Osteoblast (primary cell): ENCODE data around the gene SPATS2. TPM values are rescaled to one million over a fixed set of nuclear protein-coding genes. Genes with fewer than 3 reads are reported as not detected.
"Not testable (repeated sequence)": the region's sequence is repeated elsewhere in the genome, so short reads cannot be mapped to it uniquely, and the experiment has no call there.

Experiments
- DNase-seq: peaks from one replicate; pipeline ENCODE4 v3.0.0; 2011; ENCODE audit warnings: low spot score, mixed read lengths; ENCODE audit not compliant: insufficient read length; ENCODE audit errors: missing footprints
- H2AFZ ChIP-seq: 2 replicates; pipeline ENCODE4 v1.6.0; 2011; ENCODE audit warnings: mild to moderate bottlenecking, low read length
- H3K27ac ChIP-seq: 2 replicates; pipeline ENCODE4 v1.5.1; 2011; ENCODE audit warnings: mild to moderate bottlenecking, low read depth, low read length, moderate library complexity
- H3K27me3 ChIP-seq: 2 replicates; pipeline ENCODE4 v1.6.0; 2012; ENCODE audit warnings: mild to moderate bottlenecking, control low read depth, inconsistent platforms, low read length, moderate library complexity; ENCODE audit not compliant: insufficient read depth
- H3K36me3 ChIP-seq: 2 replicates; pipeline ENCODE4 v1.5.1; 2011; ENCODE audit warnings: mild to moderate bottlenecking, low read length, control low read depth, moderate library complexity; ENCODE audit not compliant: insufficient read depth
- H3K4me1 ChIP-seq: 2 replicates; pipeline ENCODE4 v1.5.1; 2011; ENCODE audit warnings: mild to moderate bottlenecking, low read length, control low read depth, moderate library complexity; ENCODE audit not compliant: insufficient read depth
- H3K4me2 ChIP-seq: 2 replicates; pipeline ENCODE4 v1.6.0; 2011; ENCODE audit warnings: mild to moderate bottlenecking, low read length; ENCODE audit not compliant: insufficient read depth
- H3K4me3 ChIP-seq: fragments of 200-600 bp; sonication (generic); 3 replicates; pipeline ENCODE4 v1.5.1; 2012; ENCODE audit warnings: mild to moderate bottlenecking, low read length, inconsistent platforms; ENCODE audit not compliant: insufficient read depth
- H3K79me2 ChIP-seq: 2 replicates; pipeline ENCODE4 v1.6.0; 2012; ENCODE audit warnings: mild to moderate bottlenecking, low read length, control low read depth, inconsistent platforms; ENCODE audit not compliant: insufficient read depth
- H3K9me3 ChIP-seq: 2 replicates; pipeline ENCODE4 v1.5.1; 2011; ENCODE audit warnings: low read depth, low read length, control low read depth
- H4K20me1 ChIP-seq: 2 replicates; pipeline ENCODE4 v1.6.0; 2012; ENCODE audit warnings: mild to moderate bottlenecking, low read length, control low read depth; ENCODE audit not compliant: insufficient read depth
- CTCF ChIP-seq: IDR thresholded peaks from 2 replicates; pipeline ENCODE4 v1.5.1; 2011; ENCODE audit warnings: mild to moderate bottlenecking, low read depth, low read length, moderate library complexity; ENCODE audit errors: extremely low read depth
- total RNA-seq: library from RNA; depleted of rRNA; stranded (reverse); fragments of >200 nt; gene quantifications from 2 replicates; pipeline ENCODE4 v1.2.3, GENCODE V29; 2012

Gene SPATS2
- total RNA-seq, 1 donor = 25.7 TPM

- peaks cover 28% of the 10 kb centered on the region for H3K4me1 ChIP-seq
- no peaks in the 10 kb centered on the region for H3K9me3 ChIP-seq
- H3K4me2 ChIP-seq = no peak overlapping the region
- H3K27ac ChIP-seq = peak overlapping the region; percentile 50
- DNase-seq = no peak
- H3K27me3 ChIP-seq = no peaks in the 10 kb centered on the region
- TF ChIP-seq CTCF = no peak
- no peaks in the 10 kb centered on the region for H4K20me1 ChIP-seq
- H3K4me3 ChIP-seq = no peak overlapping the region
- H3K79me2 ChIP-seq = no peaks in the 10 kb centered on the region
- peaks cover 11% of the 10 kb centered on the region for H3K36me3 ChIP-seq
- H2AFZ ChIP-seq = no peak overlapping the region
These were observed 136.5 kb downstream of the SPATS2 start for GRCh38 chr12:49503674-49504180.

DNA sequence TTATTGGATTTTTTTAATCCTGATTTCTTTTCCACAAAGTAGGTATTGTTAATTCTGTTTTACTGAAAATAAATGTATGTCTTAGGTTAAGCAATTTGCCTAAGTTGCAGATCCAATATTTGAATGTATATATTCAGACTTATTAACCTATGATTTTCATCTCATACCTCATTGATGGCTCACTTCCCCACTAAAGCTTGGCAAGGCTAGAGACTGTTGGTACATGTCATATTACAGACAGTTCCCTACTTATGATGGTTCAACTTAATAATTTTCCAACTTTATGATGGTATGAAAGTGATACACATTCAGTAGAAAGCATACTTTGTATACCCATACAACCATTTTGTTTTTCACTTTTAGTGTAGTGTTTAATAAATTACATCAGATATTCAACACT, 138.4 kb downstream of the SPATS2 start:
- peaks cover 28% of the 10 kb centered on the region for H3K4me1 ChIP-seq
- no peaks in the 10 kb centered on the region for H3K27me3 ChIP-seq
- no peaks in the 10 kb centered on the region for H3K9me3 ChIP-seq
- peaks cover 7% of the 10 kb centered on the region for H3K36me3 ChIP-seq
- no peak overlapping the region for H3K4me3 ChIP-seq
- no peak for DNase-seq
- H3K79me2 ChIP-seq = no peaks in the 10 kb centered on the region
- H2AFZ ChIP-seq = no peak overlapping the region
- H3K27ac ChIP-seq = peak overlapping the region; percentile 72
- no peak overlapping the region for H3K4me2 ChIP-seq
- H4K20me1 ChIP-seq = no peaks in the 10 kb centered on the region
- no peak for TF ChIP-seq CTCF

GRCh38 chr12:49507139-49507538, 139.9 kb downstream of the SPATS2 start:
- peaks cover 28% of the 10 kb centered on the region for H3K4me1 ChIP-seq
- peak overlapping the region; percentile 39 for H3K4me2 ChIP-seq
- H3K36me3 ChIP-seq = peaks cover 7% of the 10 kb centered on the region

DNA sequence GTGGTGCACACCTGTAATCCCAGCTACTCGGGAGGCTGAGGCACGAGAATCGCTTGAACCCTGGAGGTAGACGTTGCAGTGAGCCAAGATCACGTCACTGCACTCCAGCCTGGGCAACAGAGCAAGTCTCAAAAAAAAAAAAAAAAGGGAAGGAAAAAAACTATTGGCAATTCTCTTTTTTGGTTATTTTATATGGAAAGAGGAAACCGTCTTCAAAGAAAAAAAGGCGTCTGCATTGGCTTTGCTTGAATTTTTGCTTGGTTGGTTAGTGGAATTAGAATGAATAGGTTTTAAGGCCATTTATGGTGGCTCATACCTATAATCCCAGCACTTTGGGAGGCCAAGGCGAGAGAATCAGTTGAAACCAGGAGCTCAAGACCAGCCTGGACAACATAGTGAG, 142.4 kb downstream of the SPATS2 start:
- H3K4me2 ChIP-seq, H3K27ac ChIP-seq, H3K79me2 ChIP-seq, H3K9me3 ChIP-seq, H3K36me3 ChIP-seq, H4K20me1 ChIP-seq, DNase-seq, H2AFZ ChIP-seq, H3K4me3 ChIP-seq, H3K27me3 ChIP-seq: not testable (repeated sequence)
- peaks cover 17% of the 10 kb centered on the region for H3K4me1 ChIP-seq

More at GRCh38 chr12:49507139-49507538, 139.9 kb downstream of the SPATS2 start:
- Histone ChIP-seq H3K27me3 (no peaks in the 10 kb centered on the region), H2AFZ (no peak overlapping the region), H3K27ac (peak overlapping the region; percentile 72), H3K9me3 (no peaks in the 10 kb centered on the region), H4K20me1 (no peaks in the 10 kb centered on the region), H3K4me3 (no peak overlapping the region), H3K79me2 (no peaks in the 10 kb centered on the region)
- TF ChIP-seq CTCF = no peak
- DNase-seq = peak; percentile 75
